Neutrophil (primary cell): ENCODE results near the gene GALNT18.
"Not testable (repeated sequence)": the region's sequence is repeated elsewhere in the genome, so short reads cannot be mapped to it uniquely, and the experiment has no call there.

ENCODE experiments used
- H3K27ac ChIP-seq: fragments of 200-600 bp; sonication (generic); 2 replicates; pipeline ENCODE4 v1.5.1; 2016; ENCODE audit warnings: mild to moderate bottlenecking, moderate library complexity
- H3K27me3 ChIP-seq: fragments of 200-600 bp; sonication (generic); 2 replicates; pipeline ENCODE4 v1.6.0; 2016; ENCODE audit warnings: mild to moderate bottlenecking
- H3K36me3 ChIP-seq: fragments of 200-600 bp; sonication (generic); 2 replicates; pipeline ENCODE4 v1.5.1; 2017
- H3K4me1 ChIP-seq, 2 experiments: fragments of 200-600 bp in 1 of 2; sonication (generic) in 1 of 2; 1 replicate in 1 of 2; 2 replicates in 1 of 2; pipeline versions ENCODE4 v1.5.1 to v1.6.1; 2013 to 2016; ENCODE audit warnings: low read depth in 1 of 2, low read length in 1 of 2, mild to moderate bottlenecking in 1 of 2, moderate library complexity in 1 of 2; ENCODE audit not compliant: control insufficient read depth in 1 of 2, insufficient read depth in 1 of 2
- H3K4me3 ChIP-seq, 2 experiments: fragments of 200-600 bp in 1 of 2; sonication (generic) in 1 of 2; 1 replicate in 1 of 2; 2 replicates in 1 of 2; pipeline ENCODE4 v1.5.1; 2013 to 2016; ENCODE audit warnings: low read depth in 1 of 2, low read length in 1 of 2, mild to moderate bottlenecking in 1 of 2, moderate library complexity in 1 of 2
- H3K9me3 ChIP-seq: fragments of 200-600 bp; sonication (generic); 2 replicates; pipeline ENCODE4 v1.5.1; 2016
- CTCF ChIP-seq: fragments of 200-600 bp; sonication (generic); IDR thresholded peaks from 2 replicates; pipeline ENCODE4 v1.5.1; 2016; ENCODE audit warnings: antibody characterized with exemption

GALNT18 gene

GRCh38 chr11:11451501-11452005, 170.3 kb downstream of the GALNT18 start:
- H3K36me3 ChIP-seq, result no peaks in the 10 kb centered on the region
- H3K4me1 ChIP-seq, result no peaks in the 10 kb centered on the region
- TF ChIP-seq CTCF, result no peak
- no peak overlapping the region for H3K27ac ChIP-seq
- H3K27me3 ChIP-seq, result peaks cover 15% of the 10 kb centered on the region
- no peaks in the 10 kb centered on the region for H3K9me3 ChIP-seq
- H3K4me3 ChIP-seq, result no peak overlapping the region

GRCh38 chr11:11450744-11451362, 171.0 kb downstream of the GALNT18 start:
- H3K4me3 ChIP-seq, result no peak overlapping the region
- H3K27me3 ChIP-seq, result peaks cover 15% of the 10 kb centered on the region
- H3K4me1 ChIP-seq, result no peaks in the 10 kb centered on the region
- no peaks in the 10 kb centered on the region for H3K9me3 ChIP-seq
- no peaks in the 10 kb centered on the region for H3K36me3 ChIP-seq
- H3K27ac ChIP-seq, result no peak overlapping the region
- no peak for TF ChIP-seq CTCF

- peaks cover 15% of the 10 kb centered on the region for H3K27me3 ChIP-seq
- H3K36me3 ChIP-seq, result no peaks in the 10 kb centered on the region
- H3K9me3 ChIP-seq, result no peaks in the 10 kb centered on the region
- H3K27ac ChIP-seq, result no peak overlapping the region
- no peak overlapping the region for H3K4me3 ChIP-seq
- TF ChIP-seq CTCF, result no peak
- H3K4me1 ChIP-seq, result no peaks in the 10 kb centered on the region
Observed at GRCh38 chr11:11449327-11449726, 172.5 kb downstream of the GALNT18 start.

- H3K9me3 ChIP-seq, result no peaks in the 10 kb centered on the region
- H3K4me3 ChIP-seq, result no peak overlapping the region
- no peaks in the 10 kb centered on the region for H3K36me3 ChIP-seq
- no peaks in the 10 kb centered on the region for H3K4me1 ChIP-seq
- peaks cover 15% of the 10 kb centered on the region for H3K27me3 ChIP-seq
- H3K27ac ChIP-seq, result no peak overlapping the region
- no peak for TF ChIP-seq CTCF
Observed at GRCh38 chr11:11448626-11449025, 173.2 kb downstream of the GALNT18 start.

- H3K36me3 ChIP-seq, H3K4me3 ChIP-seq, H3K4me1 ChIP-seq, H3K27ac ChIP-seq, H3K9me3 ChIP-seq: not testable (repeated sequence)
- peaks cover 10% of the 10 kb centered on the region for H3K27me3 ChIP-seq
Observed at GRCh38 chr11:11447601-11448000, 174.2 kb downstream of the GALNT18 start.

- TF ChIP-seq CTCF, result no peak
- Histone ChIP-seq H3K4me1 (no peaks in the 10 kb centered on the region), H3K27me3 (peaks cover 10% of the 10 kb centered on the region), H3K4me3 (no peak overlapping the region), H3K9me3 (no peaks in the 10 kb centered on the region), H3K27ac (no peak overlapping the region), H3K36me3 (no peaks in the 10 kb centered on the region)
Observed at GRCh38 chr11:11446967-11447366, 174.8 kb downstream of the GALNT18 start.
